HepG2 (cell line): Measurements from ENCODE around the gene ERRFI1. TPM values are rescaled to one million over a fixed set of nuclear protein-coding genes. Genes with fewer than 3 reads are reported as not detected.

Experiments
- ATF6 ChIP-seq: sonication (generic); formaldehyde crosslinking; conservative IDR thresholded peaks from 2 replicates; pipeline ENCODE4 v1.4.0; 2020; ENCODE audit warnings: missing genetic modification reagents
- CBFB ChIP-seq: sonication (generic); formaldehyde crosslinking; IDR thresholded peaks from 2 replicates; pipeline ENCODE4 v1.4.0; 2020; ENCODE audit warnings: missing genetic modification reagents
- DMAP1 ChIP-seq: IDR thresholded peaks from 2 replicates; pipeline ENCODE4 v1.6.1; 2016
- FOXJ3 ChIP-seq: sonication (generic); formaldehyde crosslinking; IDR thresholded peaks from 2 replicates; pipeline ENCODE4 v1.4.0; 2020; ENCODE audit warnings: missing genetic modification reagents, mild to moderate bottlenecking, borderline replicate concordance
- FOXK1 ChIP-seq: sonication (generic); formaldehyde crosslinking; IDR thresholded peaks from 2 replicates; pipeline ENCODE4 v1.4.0; 2020; ENCODE audit warnings: low read depth, missing genetic modification reagents, borderline replicate concordance
- HMGXB4 ChIP-seq, 2 experiments: sonication (generic) in 1 of 2; formaldehyde crosslinking in 1 of 2; IDR thresholded peaks; 2 replicates each; pipeline versions ENCODE4 v1.4.0 to v1.6.1; 2018 to 2020; ENCODE audit warnings: missing genetic modification reagents in 2 of 2, borderline replicate concordance in 1 of 2, low read depth in 1 of 2, mild to moderate bottlenecking in 1 of 2, missing biosample characterization in 1 of 2
- HNF4A ChIP-seq: sonication (generic); formaldehyde crosslinking; IDR thresholded peaks from 2 replicates; pipeline ENCODE4 v1.4.0; 2020; ENCODE audit warnings: missing genetic modification reagents
- IRF2 ChIP-seq: IDR thresholded peaks from 2 replicates; pipeline ENCODE4 v1.6.1; 2018; ENCODE audit warnings: missing genetic modification reagents, missing compliant biosample characterization
- KAT7 ChIP-seq: IDR thresholded peaks from 2 replicates; pipeline ENCODE4 v1.6.1; 2018; ENCODE audit warnings: borderline replicate concordance, missing compliant biosample characterization
- KMT2A ChIP-seq: sonication (generic); formaldehyde crosslinking; IDR thresholded peaks from 2 replicates; pipeline ENCODE4 v1.4.0; 2020; ENCODE audit warnings: missing genetic modification reagents
- KMT2B ChIP-seq: IDR thresholded peaks from 2 replicates; pipeline ENCODE4 v1.6.1; 2016; ENCODE audit warnings: missing genetic modification reagents, missing compliant biosample characterization
- POLR2A ChIP-seq, 2 experiments: IDR thresholded peaks; 2 replicates each; pipeline ENCODE4 v1.6.1; 2011; ENCODE audit warnings: low read depth in 2 of 2, low read length in 2 of 2, mild to moderate bottlenecking in 1 of 2, moderate library complexity in 1 of 2; ENCODE audit not compliant: insufficient read depth in 1 of 2
- ZBTB26 ChIP-seq: IDR thresholded peaks from 2 replicates; pipeline ENCODE4 v1.6.1; 2016; ENCODE audit warnings: missing compliant biosample characterization, missing genetic modification reagents, borderline replicate concordance
- ZBTB38 ChIP-seq: sonication (generic); formaldehyde crosslinking; IDR thresholded peaks from 2 replicates; pipeline ENCODE4 v1.5.1; 2020; ENCODE audit warnings: mild to moderate bottlenecking, missing genetic modification reagents
- ZBTB4 ChIP-seq: sonication (generic); formaldehyde crosslinking; IDR thresholded peaks from 2 replicates; pipeline ENCODE4 v1.4.0; 2020; ENCODE audit warnings: missing genetic modification reagents, mild to moderate bottlenecking, borderline replicate concordance
- ZBTB44 ChIP-seq: sonication (generic); formaldehyde crosslinking; IDR thresholded peaks from 2 replicates; pipeline ENCODE4 v1.4.0; 2020; ENCODE audit warnings: missing genetic modification reagents
- ZNF24 ChIP-seq: fragments of 450-650 bp; IDR thresholded peaks from 2 replicates; pipeline ENCODE4 v1.6.1; 2017; ENCODE audit warnings: antibody characterized with exemption, mild to moderate bottlenecking
- ZNF333 ChIP-seq: sonication (generic); formaldehyde crosslinking; IDR thresholded peaks from 2 replicates; pipeline ENCODE4 v1.4.0; 2020; ENCODE audit warnings: mild to moderate bottlenecking, missing genetic modification reagents, borderline replicate concordance
- ZNF788 ChIP-seq: sonication (generic); formaldehyde crosslinking; IDR thresholded peaks from 2 replicates; pipeline ENCODE4 v1.5.0; 2020; ENCODE audit warnings: mild to moderate bottlenecking, missing genetic modification reagents, borderline replicate concordance
- polyA plus RNA-seq, 8 experiments: library from polyadenylated mRNA; depleted of rRNA in 3 of 8; stranded (reverse) in 7 of 8; unstranded in 1 of 8; fragments of >200 nt; fragmentation: Illumina TruSeq in 4 of 8; extraction: Trizol in 4 of 8; gene quantifications; 2 replicates each; pipeline versions ENCODE4 v1.2.1 to v1.2.3, GENCODE V29; 2011 to 2016; ENCODE audit warnings: low read depth in 4 of 8, missing spikeins in 1 of 8, mixed read lengths in 1 of 8; ENCODE audit not compliant: insufficient read depth in 1 of 8
- total RNA-seq, 5 experiments: library from RNA; depleted of rRNA; stranded (reverse); fragments of >200 nt; fragmentation: Illumina TruSeq; extraction: Trizol; gene quantifications; 2 replicates each; pipeline ENCODE4 v1.2.3, GENCODE V29; 2016; ENCODE audit warnings: low read depth in 1 of 5

ERRFI1 gene
- total and polyA plus RNA-seq, 2 of the 13 experiments (the other 11 are each of a cell fraction or from before 2014, with no cell fraction given), result 84.4 to 753 TPM

GRCh38 chr1:7975212-7975865 lies 50.8 kb downstream of the ERRFI1 start (continued):
- TF ChIP-seq CBFB (CRISPR knock-in tag), result peak; percentile 62; the same call in 1 of the 2 replicates
- TF ChIP-seq POLR2A (IDR thresholded peaks at IDR 0.05; ENCODE audit: insufficient read depth in 1 of 2, low read depth in 2 of 2, low read length in 2 of 2), result 0 out of 4 replicates have a peak, but pooled peaks of 1 of the 2 experiments have one; percentile 23
- no peak for TF ChIP-seq ZNF24
- TF ChIP-seq ZBTB4 (CRISPR knock-in tag), result peak; percentile 53; the same call in 1 of the 2 replicates
- TF ChIP-seq FOXK1 (CRISPR knock-in tag), result 0 out of 2 replicates have a peak, but pooled peaks have one; percentile 41
- peak; percentile 24; the same call in 1 of the 2 replicates for TF ChIP-seq KMT2B (CRISPR knock-in tag)
- TF ChIP-seq ZNF788 (CRISPR knock-in tag), result peak; percentile 47; the same call in 1 of the 2 replicates
- TF ChIP-seq ZNF333 (CRISPR knock-in tag), result no peak
- TF ChIP-seq ZBTB38 (CRISPR knock-in tag), result peak; percentile 70; the same call in 1 of the 2 replicates
- 0 out of 2 replicates have a peak, but pooled peaks have one; percentile 49 for TF ChIP-seq ATF6
- peak; percentile 96 for TF ChIP-seq HNF4A (CRISPR knock-in tag)
- TF ChIP-seq DMAP1 (CRISPR knock-in tag), result 0 out of 2 replicates have a peak, but pooled peaks have one; percentile 27
- no peak for TF ChIP-seq ZBTB44 (CRISPR knock-in tag)
- peak; percentile 45; the same call in 1 of the 2 replicates for TF ChIP-seq ZBTB26 (CRISPR knock-in tag)
- peak; percentile 45 to 94; a peak in 3 of 4 replicates for TF ChIP-seq HMGXB4 (CRISPR knock-in tag; IDR thresholded peaks at IDR 0.05; ENCODE audit: borderline replicate concordance in 1 of 2, low read depth in 1 of 2)
- TF ChIP-seq KMT2A (CRISPR knock-in tag), result 0 out of 2 replicates have a peak, but pooled peaks have one; percentile 43
- TF ChIP-seq KAT7 (CRISPR knock-in tag), result peak; percentile 57; the same call in 1 of the 2 replicates
- TF ChIP-seq FOXJ3, result no peak
- TF ChIP-seq IRF2, result peak; percentile 52; the same call in 1 of the 2 replicates
